GM21528 (cell line): Measurements from ENCODE around the gene GMDS.

ENCODE experiments used
- ATAC-seq: cut with Tn5 transposase; IDR thresholded peaks from one replicate; pipeline ENCODE4 v1.9.1; 2021; ENCODE audit warnings: mild to moderate bottlenecking, moderate library complexity; ENCODE audit not compliant: unreplicated experiment, low FRiP score

The GMDS gene

DNA sequence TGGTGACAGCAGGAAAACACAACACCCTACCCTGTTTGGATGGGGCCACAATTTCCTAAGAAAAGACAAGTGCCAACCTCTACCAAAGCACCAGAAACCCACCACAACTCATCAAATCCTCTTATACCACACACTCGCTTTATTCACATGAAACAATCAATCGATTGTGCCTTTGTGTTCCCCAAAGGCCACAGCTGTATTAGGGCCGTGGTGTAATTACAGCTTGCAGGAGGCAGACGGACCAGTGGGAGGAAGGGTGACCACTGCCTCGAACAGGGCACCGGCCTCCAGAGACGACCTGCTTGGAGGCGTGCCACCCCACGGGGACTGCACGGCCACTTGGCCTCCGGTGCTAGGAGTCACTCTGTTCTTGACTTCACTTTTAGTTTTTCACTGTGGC, 371.6 kb downstream of the GMDS start:
- no peak for ATAC-seq

DNA sequence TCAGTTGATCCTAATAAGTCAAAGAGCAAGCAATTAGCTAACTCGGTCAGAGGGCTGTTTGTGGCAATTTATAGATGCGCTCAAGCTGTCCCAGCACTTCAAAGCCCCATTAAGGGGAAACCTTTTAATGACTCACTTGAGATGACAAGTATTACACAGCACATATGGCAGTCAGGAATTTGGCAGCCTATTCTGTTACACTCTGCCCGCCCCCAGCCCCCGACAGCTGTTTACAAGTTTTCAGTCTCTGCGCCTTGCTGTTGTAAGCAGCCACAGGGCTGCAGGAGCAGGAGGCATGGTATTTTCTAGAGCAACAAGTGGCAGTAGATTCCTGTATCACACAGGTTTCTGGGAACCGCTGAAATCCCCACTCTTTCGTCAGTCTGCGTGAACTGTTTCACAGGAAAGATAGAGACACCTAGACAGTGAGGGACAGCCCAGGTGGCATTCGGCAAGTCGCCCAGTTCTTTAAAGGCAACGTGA, 372.7 kb downstream of the GMDS start:
- no peak for ATAC-seq

DNA sequence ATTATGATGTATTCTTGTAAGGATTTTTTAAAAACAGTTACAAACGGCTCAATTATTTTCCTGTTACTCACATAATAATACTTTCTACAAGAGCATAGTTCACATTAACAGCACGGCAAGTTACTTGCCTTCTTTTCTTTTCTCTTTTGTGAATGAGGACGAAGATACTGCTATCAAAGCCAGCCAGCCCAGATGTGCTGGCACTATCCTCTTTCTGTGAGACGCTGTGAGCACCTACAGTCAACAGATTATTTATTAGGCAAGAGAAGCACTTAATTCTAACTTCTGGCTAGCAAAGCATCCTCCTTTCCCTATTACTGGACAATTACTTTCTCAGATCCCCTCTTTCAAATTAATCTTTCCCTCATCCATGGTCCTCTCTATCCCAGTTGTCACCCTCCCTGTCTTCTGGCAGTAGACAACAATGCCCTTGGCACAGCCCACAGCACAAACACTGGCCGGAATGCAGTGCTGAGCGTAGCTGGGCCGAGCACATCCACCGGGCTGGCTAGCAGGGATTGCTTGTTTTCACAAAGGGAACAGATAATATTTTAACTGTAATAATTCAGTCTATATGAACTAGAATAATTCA, 373.6 kb downstream of the GMDS start:
- ATAC-seq = no peak

DNA sequence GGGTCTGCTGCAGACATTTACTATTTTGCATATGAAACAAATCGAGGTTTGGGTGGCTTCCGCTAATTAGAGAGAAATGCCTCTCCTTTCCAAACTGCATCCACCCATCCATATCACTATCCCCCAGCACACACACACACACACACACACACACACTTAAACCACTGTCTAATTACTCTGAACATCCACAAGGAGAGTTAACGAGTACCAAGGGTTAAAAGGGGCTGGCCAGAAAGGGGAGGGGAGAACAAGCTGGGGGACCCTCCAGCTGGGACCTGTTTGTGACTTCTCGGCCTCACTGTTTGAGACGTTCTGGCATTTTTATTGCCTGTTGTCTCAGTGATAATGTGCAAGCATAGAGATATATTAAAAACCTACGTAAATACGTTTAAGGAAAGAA, 374.5 kb downstream of the GMDS start:
- no peak for ATAC-seq

DNA sequence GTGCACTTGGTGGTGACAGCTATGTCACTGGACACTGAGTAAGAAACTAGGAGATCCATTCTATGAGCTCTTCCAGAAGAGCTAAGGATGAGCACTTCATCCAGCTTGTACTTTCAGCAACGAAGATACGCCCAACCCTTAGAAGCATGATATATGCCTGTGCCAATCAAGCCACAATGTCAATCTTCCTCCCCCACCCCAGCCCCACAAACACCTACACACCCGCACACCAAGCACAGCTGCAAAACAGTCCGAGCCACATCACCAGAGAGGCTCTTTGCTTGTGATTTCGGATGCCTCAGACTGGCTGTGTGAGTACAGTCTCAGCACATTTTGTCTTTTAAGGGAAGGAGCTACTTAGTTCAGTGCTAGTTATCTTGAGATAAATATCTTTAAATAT, 375.2 kb downstream of the GMDS start:
- no peak for ATAC-seq

DNA sequence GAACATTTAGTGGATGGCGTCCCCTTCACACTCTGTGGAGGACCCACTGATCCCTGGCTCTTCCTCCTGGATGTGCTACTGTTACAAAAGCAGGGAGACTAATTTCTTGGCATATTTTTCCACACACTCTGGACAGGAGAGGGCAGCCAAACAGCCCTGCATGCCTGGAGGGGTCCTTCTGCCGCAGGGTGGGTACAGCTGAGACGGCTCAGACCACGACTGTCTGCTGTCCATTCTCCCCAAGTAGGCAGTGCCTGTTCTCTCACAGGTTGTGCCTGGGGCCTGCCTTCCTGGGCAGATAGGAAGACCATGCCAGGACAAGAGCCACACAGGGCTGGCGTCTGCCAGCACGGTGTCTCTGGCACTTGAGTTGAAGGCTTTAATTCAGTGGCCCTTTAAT, 375.6 kb downstream of the GMDS start:
- ATAC-seq = no peak

DNA sequence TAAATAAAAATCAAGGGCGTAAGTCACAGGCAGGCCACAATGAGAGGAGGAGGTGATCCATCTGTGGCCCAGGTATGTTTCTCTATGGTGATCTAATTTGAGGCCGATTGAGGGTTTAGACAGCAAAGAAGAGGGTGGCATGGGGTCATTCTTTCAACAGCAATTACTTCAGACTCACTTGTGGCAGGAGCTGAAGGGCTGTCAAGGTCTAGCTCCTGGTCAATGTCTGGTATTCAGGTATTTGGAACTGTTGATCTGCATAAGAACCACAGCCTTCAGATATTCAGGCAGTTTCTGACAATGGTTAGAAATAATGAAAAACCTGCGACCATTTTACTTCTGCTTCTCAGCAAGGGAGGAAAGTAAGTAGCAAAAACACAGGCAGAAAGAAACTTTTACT, 376.1 kb downstream of the GMDS start:
- peak; percentile 15 for ATAC-seq

DNA sequence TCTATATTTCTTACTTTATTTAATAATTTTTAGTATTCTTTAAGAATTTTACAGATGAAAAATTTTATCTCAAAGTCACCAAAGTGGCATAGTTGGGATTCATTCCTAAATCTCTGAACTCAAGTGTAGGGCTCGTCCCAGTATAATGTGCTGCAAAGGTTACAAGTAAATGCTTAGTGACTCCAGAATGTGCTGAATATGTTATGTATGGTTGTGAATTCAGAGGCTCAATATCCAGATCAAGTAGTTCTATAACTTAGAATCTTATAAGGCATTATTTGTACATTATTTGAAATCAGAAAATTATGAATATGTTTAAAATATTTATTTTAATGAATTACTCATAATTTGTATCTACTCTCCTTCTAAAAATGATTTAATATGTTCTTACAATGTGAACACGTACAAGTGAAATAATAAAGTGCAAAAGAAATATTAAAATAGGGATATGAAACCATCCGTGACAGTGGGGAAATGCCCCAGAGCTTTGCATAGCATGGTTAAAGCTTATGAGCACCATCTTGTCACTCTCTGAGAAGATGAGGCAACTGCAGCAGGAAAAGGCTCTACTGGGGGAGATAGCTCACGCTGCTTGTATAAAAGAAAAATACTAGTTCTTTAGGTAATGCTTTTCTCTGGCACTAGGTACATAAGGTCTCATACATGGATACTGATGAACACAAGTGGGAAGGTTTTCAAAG, 376.7 kb downstream of the GMDS start:
- peak; percentile 63 for ATAC-seq

DNA sequence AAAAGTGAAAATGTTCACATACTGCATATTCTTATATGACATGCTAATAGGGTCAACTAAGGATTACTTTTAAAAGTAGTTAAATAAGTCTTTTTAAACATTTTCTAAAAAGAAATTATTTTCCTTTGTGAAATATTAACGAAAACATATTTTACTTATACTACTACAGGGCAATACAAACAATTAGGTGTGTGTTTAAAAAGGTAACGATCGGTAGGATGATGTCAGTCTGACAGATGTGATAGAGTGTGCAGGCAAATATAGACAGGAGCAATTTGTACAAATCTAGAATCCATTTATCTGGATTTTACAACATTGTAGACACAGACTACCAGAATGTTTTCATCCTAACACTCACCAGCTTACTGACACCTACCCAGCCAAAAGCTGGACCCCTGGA, 378.2 kb downstream of the GMDS start:
- no peak for ATAC-seq

DNA sequence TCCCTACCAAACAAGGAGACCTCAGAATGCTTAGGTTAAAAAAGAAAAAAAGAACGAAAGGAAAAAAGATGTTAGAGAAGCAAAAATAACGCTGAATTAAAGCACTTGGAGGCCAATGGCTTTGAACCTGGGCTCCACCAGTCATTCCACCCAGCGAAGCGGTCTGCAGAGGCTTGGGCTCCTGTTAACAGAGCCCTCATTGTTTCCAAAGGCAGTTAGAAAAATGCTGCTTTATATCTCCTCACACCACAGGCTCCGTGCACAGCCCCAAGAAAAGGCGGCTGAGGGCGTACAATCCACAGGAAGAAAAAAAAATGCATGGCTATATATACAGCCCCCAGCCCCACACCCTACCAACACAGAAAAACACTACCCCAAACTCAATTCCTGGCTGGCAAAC, 379.8 kb downstream of the GMDS start:
- no peak for ATAC-seq

DNA sequence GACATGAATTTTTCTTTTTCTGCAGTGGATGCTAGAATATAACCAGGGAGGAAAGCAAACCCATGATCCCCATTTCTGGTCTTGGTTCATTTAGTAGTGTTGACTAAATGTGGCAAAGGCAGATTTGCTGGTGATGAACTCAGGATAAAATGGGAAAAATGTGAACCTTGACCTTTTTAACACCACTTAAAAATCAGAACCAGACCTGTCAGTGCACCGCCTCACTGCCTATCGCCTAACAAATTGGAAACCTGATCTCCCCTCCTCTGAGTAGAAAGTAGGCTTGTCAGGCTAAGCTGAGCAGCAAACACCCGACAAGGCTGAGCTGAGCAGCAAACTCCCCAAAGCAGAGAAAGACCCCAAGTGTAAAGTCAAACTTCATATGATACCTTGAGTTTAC, 380.9 kb downstream of the GMDS start:
- no peak for ATAC-seq

DNA sequence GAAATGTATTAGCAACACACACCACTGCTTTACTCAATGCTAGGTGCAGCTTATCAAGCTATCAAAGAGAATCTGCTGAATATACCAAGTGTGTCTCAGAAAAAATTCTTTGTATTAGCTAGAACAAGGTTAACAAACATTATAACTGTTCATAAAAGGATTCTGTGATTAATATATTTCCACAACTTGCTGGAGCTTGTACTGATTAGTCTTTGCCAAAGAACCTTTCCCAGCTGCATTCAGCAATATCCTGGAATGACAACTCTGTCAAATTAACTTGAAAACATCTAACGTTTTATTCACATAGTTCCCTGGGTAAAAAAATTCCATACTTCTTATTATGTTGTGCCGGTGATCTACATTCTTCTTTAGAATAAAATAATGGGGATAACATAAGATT, 383.0 kb downstream of the GMDS start:
- ATAC-seq = no peak

DNA sequence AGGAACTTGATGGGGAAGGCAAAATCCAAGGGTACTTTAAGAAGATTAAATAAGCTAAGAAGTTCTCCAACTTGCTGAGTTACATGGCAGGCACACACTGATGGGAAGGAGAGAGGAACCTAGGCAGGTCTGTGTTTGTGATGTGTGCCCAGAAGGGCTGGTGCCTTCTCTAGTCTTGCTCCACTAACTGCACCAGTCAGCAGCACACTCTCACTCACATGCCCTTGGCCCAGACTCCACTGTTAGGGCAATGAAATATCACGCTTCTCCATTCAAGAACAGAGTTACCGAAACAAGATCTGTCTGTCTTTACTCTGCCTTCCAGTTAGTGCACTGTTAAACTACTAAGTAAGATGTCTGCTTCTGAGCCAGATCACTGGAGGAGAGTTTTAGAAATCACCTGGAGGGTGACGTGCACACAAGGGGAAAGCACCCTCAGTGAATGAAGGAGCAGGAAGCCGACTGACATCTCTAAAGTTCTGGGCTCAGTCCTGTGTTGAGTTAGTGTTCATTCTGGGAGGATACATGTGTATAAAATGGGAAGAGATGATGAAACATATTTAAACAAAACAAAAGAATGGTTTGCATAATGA, 384.6 kb downstream of the GMDS start:
- ATAC-seq = no peak

DNA sequence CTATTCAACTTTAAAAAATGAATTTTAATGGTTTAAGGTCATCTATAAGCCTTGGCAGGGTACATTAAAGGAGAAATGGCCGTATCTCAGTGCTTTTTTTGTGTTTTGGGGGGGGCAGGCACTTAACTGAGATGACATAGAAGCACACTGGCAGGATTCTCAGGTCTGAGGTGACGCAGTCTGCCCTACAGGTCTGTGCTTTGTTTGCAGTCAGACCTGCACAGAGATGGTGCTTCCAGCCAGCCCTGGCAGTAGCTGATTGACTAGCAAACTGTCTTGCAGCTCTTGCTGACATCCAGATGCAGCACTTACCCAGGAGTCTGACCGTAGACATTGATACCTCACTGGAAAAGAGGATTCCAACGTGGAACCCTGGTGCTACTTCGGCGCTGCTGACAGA, 386.5 kb downstream of the GMDS start:
- no peak for ATAC-seq

DNA sequence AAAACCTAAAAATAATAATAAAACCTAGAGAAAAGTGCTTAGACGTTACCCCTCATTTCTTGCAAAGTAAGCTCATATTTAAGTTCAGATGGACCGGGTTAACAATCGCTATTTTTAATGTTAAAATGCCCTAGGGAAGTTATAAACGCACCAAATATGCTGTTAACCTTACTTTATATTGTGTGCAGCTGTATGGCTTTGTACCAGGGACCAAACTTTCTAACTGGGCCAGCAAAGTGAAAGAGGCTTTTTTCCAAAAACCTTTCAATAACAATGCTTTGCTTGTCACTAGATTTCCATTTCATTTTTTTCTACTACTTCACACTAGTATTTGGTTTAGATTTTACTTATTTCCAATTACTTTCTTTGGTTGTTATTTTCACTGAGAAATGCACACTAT, 387.2 kb downstream of the GMDS start:
- no peak for ATAC-seq

DNA sequence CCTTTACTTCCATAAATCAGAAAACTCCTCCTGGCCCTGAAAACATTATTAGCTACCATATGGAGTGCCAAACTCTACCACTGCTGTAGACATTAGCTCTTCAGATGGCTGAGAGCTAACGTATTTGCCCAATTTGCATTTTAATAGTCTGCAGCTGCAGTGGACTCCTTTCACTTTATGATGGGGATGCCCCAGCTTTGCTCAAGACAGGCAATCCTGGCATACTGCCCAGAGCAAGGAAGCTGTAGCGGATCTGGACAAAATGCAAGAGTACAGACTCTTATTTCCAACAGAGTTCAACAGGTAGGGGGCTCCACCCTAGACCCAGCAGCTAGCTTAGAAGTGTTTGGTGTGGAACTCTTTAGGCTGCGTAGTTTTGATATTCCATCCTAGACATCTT, 389.0 kb downstream of the GMDS start:
- peak; percentile 74 for ATAC-seq

DNA sequence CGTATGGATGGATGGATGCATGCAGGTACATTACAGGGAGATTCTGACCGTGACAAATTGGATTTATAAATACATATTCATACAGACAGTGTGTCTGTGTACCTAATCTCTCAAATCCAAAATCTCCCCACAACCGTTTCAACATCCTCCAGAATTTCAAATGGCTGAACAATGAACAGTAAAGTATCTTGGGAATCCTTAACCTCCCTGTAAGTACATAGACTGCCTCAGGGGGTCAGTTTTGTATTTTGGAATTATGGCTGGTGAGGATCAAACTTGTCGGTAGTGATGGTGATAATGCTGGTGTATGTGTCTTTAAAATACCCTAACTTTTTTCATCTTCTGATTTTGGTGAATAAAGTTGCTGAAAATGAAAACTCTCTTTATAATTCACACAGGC, 389.5 kb downstream of the GMDS start:
- no peak for ATAC-seq

DNA sequence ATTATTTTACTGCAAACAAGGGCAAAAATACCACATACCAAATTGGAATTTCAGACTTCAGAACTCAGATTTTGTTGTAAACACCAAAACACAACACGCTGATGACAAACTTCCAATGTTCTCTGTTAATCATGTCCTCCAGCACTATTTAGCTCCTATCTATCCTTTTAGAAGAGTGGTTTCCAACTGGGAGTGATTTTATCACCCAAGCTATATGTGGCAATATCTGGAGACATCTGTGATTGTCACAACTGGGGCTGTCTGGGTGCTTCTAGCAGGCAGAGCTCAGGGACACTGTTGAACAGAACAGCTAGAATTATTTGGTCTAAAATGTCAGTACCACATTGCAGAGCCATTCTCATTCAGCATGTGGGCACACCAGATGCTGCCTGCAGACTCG, 391.1 kb downstream of the GMDS start:
- no peak for ATAC-seq

DNA sequence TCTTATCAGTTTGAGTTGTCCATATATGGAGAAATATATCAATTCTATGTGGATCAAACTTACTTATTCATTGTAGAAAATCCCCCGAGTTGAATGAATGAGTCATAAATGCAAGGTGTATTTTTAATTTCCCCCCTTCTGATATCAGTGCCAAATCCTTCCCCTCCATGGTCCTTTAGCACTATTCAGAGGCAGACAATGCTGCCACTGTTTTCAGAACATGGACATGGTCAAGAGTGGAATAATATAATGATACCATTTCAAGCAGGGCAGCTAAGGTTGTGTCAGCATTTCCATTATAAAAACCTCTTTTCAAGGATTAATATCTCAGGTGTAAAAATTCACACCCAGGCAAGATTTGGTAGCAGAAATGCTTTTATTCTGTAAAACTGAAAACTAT, 391.6 kb downstream of the GMDS start:
- ATAC-seq = no peak

DNA sequence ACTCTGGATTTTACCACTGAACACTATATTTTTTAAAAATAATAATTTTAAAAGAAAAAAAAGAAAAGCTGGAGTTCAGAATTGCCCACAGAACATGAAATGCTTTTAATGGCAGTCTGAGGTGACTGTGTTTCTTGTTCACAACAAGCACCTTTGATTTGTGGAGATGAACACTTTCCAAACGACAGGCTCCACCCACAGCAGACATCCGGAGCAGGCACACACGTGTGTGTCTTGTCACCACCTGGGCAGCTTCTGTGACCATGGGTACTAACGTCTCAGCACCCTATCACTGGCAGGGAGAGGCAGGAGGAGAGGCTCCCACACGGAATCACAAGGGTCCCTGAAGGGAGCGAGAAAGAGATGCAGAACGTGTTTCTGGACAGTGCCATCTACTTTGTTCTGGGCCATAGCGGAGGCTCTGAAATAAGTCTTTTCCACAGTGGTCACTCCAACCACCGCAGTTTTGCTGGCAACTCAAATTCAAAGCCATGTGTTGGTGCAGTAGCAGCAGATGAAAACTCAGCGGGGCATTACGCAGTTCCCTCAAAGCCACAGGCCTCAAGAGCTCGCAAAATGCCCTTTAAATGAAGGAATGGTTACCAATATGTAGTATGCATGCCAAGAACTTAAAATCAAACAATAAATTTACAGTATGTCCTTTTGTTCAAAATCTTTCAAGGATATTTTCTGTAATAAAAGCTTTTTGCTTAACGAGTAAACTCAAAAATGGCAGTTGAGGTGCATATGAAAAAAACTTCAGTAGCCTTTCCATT, 393.5 kb downstream of the GMDS start:
- ATAC-seq = no peak

DNA sequence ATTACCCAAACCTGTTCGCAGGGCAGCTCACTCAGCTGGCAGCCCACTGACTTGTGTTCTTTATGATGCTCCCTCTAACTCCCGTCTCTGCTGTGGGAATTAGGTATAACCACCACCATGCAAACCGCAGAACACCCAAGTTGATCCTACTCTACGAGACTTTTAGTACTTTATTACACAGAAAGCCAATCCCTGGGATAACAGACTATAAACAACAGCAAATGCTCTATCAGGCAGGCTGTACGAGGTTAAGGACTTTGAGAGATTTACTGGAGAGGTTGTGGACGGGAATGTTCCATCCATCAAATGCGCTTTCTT, 394.6 kb downstream of the GMDS start:
- ATAC-seq = no peak
